NCI-H146 (cell line): Measurements from ENCODE around the gene OTX1.
"Not testable (repeated sequence)": the region's sequence is repeated elsewhere in the genome, so short reads cannot be mapped to it uniquely, and the experiment has no call there.

Experiments used
- DNase-seq: peaks from one replicate; lab custom pipeline; 2025; lab: John Stamatoyannopoulos, UW

Gene OTX1

DNA sequence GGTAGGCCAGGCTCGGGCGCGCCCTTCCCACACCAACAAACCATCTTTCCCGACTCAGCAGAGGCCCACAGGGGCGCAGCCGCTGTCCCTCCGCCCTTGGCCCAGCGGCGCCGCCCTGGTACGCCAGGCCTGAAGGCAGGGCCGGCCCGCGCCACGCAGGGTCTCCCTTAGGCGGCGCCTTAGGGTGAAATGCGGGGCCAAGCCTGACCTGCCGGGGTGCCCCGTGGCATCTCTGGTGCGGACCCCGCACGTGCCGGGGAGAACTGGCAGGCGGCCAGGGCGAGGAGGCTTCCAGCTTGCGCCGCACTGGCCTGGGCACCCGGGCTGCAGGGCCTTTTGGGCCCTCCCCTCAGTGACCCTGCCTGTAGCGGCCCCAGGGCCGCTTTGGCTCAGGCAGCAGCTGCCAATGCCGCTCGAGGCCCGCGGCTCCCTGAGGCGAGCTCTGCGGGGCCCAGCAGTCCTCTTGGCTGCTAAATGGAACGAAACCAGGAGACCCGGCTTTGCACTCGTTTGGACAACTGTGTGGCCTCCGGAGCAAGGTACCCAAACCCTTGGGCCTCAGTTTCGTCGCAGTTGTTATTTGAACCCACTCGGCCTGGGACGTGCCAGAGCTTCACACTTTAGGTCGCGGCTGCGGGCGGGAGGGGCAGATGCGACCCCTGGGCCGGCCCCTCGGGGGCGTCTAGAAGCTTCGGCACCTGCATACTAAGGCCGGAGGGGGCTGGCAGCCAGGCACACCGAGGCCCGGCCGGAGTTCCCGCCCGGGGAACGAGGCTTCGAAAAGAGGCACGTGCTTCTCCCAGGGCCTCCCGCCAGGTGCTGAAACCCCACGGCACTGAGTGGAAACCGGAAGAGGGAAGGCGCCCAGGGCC, 8.5 kb downstream of the OTX1 start:
- no peak for DNase-seq

DNA sequence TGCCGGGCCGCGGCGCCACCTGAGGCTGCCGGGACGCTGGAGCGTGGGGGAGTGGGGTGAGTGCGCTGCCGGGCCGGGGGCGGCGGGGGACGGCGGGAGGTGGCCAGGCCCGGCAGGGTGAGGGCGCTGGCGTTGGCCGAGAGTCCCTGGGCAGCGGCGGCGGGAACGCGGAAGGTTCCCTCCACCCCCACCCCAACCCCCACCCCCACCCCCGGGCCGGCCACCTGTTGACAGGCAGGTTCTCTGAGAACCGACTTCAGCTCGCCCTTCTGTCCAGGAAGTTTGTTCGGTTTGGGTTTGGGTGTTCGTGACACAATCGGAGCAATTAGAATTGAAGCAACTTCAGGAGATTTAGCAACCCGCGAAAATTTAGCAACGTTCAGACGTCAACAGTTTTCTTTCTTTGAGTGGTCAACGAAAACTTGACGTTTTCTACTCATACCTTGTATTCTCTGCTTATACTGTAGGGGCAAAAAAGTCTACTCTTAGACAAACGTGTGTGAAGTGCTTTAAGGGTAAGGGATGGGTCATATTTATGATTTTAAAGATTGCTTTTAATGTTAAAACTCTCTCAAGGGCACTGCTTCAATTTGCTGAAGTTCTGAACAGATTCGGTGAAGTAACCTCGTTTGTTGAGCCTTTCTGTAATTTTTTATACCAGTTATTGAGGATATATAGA, 9.3 kb downstream of the OTX1 start:
- DNase-seq: peak; percentile 11

DNA sequence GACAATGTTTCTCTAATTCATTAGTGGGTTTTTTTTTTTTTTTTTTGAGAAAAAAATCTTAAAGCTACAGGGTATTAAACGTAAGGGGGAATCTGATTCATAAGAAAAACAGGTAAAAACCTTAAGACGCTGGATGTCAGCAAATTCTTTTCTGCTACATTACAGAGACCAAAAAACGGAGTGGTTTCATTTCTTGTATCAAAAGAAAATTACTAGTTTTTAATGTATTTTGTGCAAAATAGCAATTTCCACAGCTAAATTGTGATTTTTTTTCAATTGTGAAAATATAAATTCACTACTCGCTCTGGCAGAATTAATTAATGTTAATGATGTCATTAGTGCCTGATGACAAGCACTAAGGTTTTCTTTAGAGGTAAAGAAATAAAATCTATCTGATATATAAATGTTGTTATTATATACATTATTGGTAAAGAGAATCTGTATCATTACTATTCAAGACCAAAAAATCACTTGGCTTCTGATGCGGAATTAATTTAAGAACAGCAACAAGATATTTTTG, 9.9 kb downstream of the OTX1 start:
- no peak for DNase-seq

DNA sequence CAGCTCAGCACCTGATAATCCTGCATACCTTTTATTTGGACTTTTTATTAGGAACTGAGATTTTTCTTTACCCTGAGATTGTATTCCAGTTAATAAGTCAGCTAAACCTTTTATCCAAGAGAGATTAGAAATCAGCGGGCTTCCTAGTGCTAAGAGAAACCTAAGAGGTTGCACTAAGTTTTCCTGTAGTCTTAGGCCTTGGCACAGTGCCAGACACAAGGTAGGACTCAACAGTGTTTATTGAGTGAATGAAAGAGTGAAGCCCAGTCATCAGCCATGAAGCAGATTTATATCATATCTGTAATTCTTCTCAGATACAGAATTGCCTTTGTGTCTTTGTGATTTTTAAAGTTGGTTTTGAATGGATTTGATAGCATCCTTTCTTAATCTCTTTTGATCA, 13.6 kb downstream of the OTX1 start:
- DNase-seq: no peak

DNA sequence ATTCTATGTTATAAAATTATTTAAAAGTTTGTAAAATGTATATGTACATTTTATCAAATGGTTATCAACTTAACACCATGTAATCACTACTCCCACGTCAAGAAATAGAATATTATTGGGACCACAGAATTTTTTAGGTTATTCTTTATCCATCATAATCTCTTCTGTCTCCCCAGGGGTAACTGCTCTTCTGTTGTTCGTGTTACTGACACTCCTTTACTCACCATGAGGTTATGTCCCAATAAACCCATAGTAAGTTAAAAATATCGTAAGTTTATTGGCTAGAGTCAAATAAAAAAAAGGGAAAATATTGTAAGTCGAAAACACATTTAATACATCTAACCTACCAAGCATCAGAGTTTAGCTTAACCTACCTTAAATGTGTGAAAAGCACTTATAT, 14.0 kb downstream of the OTX1 start:
- DNase-seq: no peak

DNA sequence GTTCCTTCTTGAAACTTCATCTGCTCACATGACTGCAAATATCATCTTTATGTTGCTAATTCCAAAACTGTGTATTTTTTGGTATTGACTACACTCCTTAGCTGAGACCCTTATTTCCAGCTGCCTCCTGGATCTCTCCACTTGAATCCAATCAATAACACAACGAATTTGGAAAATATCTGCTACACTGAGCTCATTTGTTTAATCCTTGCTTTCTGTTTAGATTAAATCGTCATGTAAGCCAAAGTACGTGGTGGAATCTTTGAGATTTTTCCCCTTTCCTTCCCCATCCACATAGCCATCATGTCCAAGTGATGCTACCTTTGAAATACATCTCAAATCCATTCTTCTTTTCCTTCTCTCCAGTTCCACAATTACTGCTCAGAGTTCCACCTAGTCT, 15.6 kb downstream of the OTX1 start:
- no peak for DNase-seq

DNA sequence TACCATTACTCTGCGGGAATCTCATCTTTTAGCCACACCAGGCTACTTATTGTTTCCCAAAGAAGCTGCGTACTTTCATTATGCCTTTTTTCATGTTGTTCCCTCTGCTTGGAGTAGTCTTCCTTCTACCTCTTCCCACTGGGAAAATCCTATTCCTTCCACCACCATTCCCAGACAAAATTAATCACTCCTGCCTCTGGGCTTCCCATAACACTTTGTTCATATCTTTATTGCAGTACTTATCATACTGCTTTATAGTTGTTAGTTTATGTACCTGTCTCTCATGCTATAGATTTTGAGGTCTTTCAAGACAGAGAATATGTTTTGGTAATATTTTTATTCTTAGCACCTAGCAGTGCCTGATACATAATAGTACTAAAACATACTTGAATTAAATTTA, 16.2 kb downstream of the OTX1 start:
- DNase-seq: no peak

DNA sequence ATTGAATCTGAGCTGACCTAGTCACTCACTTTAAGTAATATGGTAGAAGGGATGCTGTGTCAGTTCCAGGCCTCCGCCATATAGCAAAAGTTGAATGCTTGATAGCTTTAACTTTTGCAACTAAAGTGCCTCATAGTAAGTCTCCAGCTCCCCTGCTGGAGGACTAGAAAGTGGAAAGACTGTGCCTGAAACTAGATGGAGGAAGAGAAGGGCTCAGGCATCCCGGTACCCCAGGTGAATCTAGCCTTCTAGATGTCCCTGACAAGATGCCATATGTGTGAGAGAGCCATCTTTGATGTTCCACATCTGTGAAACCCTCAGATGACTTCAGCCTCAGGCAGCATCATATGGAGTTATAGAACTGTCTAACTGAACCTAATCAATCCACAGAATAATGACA, 21.0 kb downstream of the OTX1 start:
- DNase-seq: no peak

DNA sequence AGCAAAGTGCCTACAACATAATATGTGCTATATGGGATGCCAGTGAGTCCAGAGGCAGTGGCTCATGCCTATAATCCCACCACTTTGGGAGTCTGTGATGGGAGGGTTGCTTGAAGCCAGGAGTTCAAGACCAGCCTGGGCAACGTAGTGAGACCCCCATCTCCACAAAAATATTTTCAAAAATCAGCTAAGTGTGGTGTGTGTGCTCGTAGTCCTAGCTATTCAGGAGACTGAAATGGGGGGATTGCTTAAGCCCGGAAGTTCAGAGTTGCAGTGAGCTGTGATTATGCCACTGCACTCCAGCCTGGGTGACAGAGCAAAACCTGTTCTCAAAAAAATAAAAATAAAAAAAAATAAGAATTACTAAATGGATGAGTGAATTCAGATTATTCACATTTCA, 23.4 kb downstream of the OTX1 start:
- no peak for DNase-seq

DNA sequence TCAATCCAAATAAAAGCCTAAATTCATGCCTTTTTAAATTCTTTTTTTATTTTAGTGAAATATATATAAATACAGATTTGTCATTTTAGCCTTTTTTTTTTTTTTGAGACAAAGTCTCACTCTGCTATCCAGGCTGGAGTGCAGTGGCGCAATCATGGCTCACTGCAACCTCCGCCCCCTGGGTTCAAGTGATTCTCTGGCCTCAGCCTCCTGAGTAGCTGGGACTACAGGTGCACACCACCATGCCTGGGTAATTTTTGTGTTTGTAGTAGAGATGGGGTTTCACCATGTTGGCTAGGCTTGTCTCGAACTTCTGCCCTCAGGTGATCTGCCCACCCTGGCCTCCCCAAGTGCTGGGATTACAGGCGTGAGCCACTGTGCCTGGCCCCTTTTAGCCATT, 23.8 kb downstream of the OTX1 start:
- not testable (repeated sequence) for DNase-seq

DNA sequence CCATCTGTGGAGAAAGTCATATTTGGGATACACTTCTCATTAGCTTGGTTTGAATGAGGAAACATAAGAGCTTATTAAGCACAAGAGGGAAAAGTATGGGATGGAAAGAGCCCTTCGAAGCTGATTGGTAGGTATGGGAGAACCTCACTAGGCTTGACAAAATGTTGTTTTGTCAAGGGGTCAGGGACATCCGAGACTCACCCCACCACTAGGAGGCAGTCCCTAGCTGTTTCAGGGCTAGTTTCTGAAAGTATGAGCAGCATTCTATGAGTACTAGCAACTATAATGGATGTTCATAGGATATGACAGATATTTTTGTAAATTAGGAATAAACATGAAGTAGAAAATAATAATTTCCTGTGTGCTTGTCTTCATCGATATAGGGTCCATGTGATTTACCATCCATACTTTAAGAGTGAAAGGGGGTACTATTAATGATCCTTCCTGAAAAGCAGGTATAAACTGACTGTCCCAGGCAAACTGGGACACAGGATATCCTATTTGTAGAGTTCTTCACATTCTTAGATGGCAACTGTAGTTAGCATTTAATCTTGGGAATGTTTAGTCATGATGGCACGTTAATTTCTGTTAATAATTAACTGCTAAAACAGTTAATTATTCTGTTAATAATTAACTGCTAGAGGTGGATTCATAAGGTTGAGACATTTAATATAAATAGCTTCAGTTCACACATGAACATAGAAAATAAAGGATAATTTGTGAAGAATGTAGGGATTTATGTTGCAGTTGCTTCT, 28.4 kb downstream of the OTX1 start:
- DNase-seq: peak; percentile 23

DNA sequence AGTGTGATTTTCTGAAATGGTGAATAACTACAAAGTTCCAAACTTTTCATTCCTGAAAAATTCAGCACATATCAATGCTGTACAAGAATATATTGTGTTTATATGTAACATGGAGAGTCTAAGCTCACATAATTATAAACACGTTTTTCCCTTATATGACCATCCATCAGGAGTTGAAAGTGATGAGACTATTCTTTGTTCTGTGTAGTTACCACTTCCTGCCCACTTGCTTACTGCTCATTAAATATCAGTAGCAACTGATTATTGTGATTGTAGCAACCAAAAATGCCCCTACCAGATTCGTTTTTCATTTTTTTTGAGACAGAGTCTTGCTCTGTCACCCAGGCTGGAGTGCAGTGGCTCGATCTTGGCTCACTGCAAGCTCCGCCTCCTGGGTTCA, 30.8 kb downstream of the OTX1 start:
- DNase-seq: no peak

DNA sequence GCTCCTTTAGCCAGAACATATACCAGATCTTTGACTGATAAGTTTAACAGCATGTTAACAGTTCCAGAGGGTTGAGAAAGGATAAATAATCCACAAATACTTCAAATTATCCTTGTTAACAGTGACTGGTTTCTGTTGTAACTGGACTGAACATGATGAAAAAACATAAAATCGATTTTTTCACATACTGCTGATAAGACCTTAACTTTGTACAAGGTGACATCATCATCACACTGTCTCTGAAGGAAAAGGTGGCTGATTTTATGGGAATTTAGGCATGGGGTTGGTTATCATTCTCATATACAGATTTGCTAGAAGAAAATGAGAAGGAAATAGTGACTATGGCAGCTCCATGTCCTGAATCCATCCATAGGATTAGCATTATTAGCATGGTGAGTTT, 36.1 kb downstream of the OTX1 start:
- no peak for DNase-seq

DNA sequence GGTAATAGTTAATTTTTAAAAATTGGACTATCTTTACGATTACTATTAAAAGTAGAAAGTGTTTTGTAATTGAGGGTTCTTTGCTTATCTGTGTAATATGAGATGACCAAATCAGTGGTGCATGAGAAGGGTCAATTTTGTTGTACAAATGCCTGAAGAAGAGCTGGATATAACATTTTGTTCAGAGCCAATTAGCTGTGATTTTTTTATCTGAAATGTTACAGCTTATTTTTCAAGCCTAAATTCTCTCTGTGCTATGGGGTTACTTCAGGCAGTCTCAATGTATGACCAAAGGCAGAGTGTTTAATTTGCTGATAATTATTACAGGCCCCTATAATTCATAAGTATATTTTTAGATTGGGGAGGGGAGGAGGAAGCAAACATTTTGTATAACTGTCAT, 41.8 kb downstream of the OTX1 start:
- DNase-seq: no peak

DNA sequence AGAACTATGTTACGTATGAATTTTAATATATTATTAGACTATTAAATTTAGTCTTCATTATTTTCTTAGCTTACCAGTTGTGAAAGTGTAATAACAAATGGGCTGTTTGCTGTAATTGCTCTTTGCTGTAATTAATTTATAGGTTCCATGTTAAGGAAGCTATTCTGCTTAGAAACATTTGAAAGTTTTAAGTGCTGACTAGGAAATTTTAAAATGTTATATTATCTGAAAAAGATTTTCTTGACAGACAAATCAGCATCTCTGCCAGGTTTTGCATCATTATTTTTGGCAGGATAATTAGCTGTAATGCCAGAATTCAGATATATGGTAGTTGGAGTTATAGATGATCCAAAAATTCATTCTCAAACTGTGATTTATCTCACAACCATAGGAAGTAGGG, 42.2 kb downstream of the OTX1 start:
- no peak for DNase-seq

DNA sequence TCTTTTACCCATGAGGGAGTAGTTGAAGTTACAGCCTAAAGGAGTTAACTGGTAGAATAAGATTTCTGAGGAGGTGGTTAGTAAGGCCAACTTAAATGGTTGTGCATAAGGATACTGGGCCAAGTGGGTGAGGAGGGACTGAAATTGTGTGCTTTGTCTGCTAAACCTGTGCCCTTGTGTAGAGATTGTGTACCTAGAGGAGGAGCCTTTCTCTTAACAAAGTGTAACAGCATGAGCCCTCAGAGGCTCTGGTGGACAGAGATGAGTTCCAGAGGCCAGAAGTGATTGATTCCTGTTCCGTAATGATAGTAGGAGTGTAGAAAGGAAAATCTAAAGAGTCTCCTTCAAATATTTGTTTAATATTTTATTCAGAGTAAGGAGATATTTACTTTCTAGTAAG, 42.9 kb downstream of the OTX1 start:
- no peak for DNase-seq

DNA sequence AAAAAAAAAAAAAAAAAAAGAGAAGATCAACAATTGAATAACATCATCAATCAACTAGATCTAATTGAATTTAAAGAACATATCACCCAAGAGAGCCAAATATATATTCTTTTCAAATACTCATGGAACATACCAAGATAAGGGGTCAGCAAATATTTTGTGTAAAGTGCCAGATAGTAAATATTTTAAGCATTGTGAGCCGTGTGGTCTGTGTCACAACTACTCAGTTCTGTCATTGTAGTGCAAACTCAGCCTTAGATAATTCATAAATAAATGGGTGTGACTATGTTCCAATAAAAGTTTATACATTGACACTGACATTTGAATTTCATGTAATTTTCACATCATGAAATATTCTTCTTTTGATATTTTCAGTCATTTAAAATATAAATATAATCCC, 45.9 kb downstream of the OTX1 start:
- no peak for DNase-seq

DNA sequence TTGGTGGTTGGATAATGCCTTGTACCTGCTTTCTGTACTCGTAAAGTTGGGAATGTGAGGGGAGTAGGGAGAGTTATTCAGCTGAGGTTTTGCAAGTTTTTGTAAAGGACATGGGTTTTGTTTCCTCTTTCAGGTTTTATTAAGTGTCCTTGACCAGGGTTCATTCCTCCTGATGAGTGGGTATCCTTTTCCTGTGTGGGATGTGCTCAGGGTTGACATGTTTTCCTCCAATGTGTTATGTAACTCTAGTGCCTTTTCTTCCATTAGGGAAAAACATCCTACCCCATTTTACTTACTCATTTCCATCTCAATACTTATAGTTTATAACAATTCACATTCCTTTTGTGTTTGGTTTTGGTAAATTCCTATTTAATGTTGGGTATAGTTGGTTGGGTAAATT, 48.4 kb downstream of the OTX1 start:
- no peak for DNase-seq

DNA sequence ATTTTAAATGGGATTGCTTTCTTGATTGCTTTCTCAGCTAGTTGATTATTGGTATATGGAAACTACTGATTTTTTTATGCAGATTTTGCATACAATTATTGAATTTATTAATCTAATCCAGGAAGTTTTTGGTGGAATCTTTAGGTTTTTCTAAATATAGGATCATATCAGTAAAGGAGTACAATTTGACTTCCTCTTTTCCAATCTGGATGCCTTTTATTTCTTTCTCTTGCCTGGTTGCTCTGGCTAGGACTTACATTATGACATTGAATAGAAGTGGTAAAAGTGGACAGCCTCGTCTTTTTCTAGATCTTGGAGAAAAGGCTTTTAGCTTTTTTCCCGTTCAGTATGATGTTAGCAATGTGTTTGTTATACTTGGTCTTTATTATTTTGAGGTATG, 51.3 kb downstream of the OTX1 start:
- DNase-seq: no peak

DNA sequence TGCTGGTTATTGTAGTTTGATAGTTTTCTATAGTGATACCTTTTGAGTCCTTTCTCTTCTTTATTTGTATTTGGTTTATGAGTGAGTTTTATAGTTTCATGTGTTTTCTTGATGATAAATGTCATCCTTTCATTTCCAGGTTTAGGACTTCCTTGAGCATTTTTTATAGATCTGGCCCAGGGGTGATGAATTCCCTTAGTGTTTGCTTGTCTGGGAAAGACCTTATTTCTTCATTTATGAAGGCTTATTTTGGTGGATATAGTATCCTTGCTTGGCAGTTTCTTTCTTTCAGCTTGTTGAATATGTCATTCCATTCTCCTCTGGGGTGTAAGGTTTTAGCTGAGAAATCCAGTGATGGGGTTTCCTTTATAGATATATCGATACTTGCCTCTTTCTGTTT, 53.9 kb downstream of the OTX1 start:
- no peak for DNase-seq
